Gastrocnemius medialis (tissue), 4 donors: Measurements from ENCODE around the gene LRMDA.

Source experiments
- CTCF ChIP-seq, 5 experiments: fragments of 450-650 bp in 3 of 5; fragments of 200-600 bp in 2 of 5; sonication (generic) in 2 of 5; IDR thresholded peaks in 4 of 5; conservative IDR thresholded peaks in 1 of 5; 1 replicate in 4 of 5; 2 replicates in 1 of 5; pipeline ENCODE4 v1.5.1; 2016 to 2019; ENCODE audit warnings: antibody characterized with exemption in 5 of 5, mild to moderate bottlenecking in 3 of 5, moderate library complexity in 3 of 5
- POLR2A ChIP-seq, 2 donors: fragments of 450-650 bp; IDR thresholded peaks; one replicate each; pipeline ENCODE4 v1.6.1; 2017; ENCODE audit warnings: antibody characterized with exemption in 2 of 2, mild to moderate bottlenecking in 2 of 2, moderate library complexity in 2 of 2

- no peak for TF ChIP-seq CTCF (IDR thresholded peaks at IDR 0.05 in 4 of 5, conservative IDR thresholded peaks at IDR 0.05 in 1 of 5)
- TF ChIP-seq POLR2A (IDR thresholded peaks at IDR 0.05): no peak
Measured at GRCh38 chr10:75736889-75737579, 305.6 kb downstream of the LRMDA start.
